K562 (cell line): ENCODE data around the gene KLC1. TPM values are rescaled to one million over a fixed set of nuclear protein-coding genes. Genes with fewer than 3 reads are reported as not detected.

Experiments
- C11orf30 ChIP-seq: fragments of 450-650 bp; IDR thresholded peaks from 2 replicates; pipeline ENCODE4 v1.6.1; 2016; ENCODE audit warnings: low read depth, mild to moderate bottlenecking
- CCAR2 ChIP-seq: fragments of 200-400 bp; formaldehyde crosslinking; IDR thresholded peaks from 2 replicates; pipeline ENCODE4 v1.6.1; 2017; ENCODE audit warnings: mild to moderate bottlenecking, low read depth, low read length
- EP300 ChIP-seq: IDR thresholded peaks from 2 replicates; pipeline ENCODE4 v1.6.1; 2012; ENCODE audit warnings: low read length, improper control_type of control experiment
- ZBTB17 ChIP-seq: fragments of 450-650 bp; formaldehyde crosslinking; IDR thresholded peaks from 2 replicates; pipeline ENCODE4 v1.4.0; 2020; ENCODE audit warnings: mild to moderate bottlenecking
- polyA plus RNA-seq, 8 experiments: library from polyadenylated mRNA; depleted of rRNA in 4 of 8; stranded (reverse) in 5 of 8; unstranded in 3 of 8; fragments of >200 nt; fragmentation: Nextera tagmentation in 2 of 8; fragmentation: Illumina TruSeq in 1 of 8; extraction: Ambion mirVana in 2 of 8; extraction: Trizol in 1 of 8; gene quantifications; 2 replicates each; pipeline versions ENCODE4 v1.2.1 to v1.2.3, GENCODE V29; 2011 to 2014; ENCODE audit warnings: inconsistent platforms in 1 of 8, missing spikeins in 1 of 8
- total RNA-seq, 7 experiments: library from RNA; depleted of rRNA in 6 of 7; stranded (reverse); fragments of >200 nt in 6 of 7; fragmentation: Illumina TruSeq in 2 of 7; extraction: Trizol in 2 of 7; gene quantifications; 2 replicates each; pipeline versions ENCODE4 v1.2.1 to v1.2.3, GENCODE V29; 2011 to 2021; ENCODE audit warnings: low replicate concordance in 1 of 7
- TF ChIP-seq, protein P1 (sequence below): fragments of 450-650 bp; IDR thresholded peaks from 2 replicates; pipeline ENCODE4 v1.6.1; 2016; ENCODE audit warnings: mild to moderate bottlenecking, moderate library complexity
- TF ChIP-seq, protein P2 (sequence below): fragments of 250-450 bp; sonication (Bioruptor Pico); IDR thresholded peaks from 2 replicates; pipeline ENCODE4 v1.6.1; 2021; ENCODE audit warnings: mild to moderate bottlenecking
- TF ChIP-seq, protein P3 (sequence below): fragments of 450-650 bp; formaldehyde crosslinking; IDR thresholded peaks from 2 replicates; pipeline ENCODE4 v1.4.0; 2022; ENCODE audit warnings: missing genetic modification characterization

KLC1 gene
- total and polyA plus RNA-seq, 9 of the 15 experiments (the other 6 are each of a cell fraction or from before 2014, with no cell fraction given), result 4.9 to 134 (median 54.8) TPM

GRCh38 chr14:103606963-103607668, 21.9 kb upstream of the KLC1 start (continued):
- TF ChIP-seq, protein P1, sequence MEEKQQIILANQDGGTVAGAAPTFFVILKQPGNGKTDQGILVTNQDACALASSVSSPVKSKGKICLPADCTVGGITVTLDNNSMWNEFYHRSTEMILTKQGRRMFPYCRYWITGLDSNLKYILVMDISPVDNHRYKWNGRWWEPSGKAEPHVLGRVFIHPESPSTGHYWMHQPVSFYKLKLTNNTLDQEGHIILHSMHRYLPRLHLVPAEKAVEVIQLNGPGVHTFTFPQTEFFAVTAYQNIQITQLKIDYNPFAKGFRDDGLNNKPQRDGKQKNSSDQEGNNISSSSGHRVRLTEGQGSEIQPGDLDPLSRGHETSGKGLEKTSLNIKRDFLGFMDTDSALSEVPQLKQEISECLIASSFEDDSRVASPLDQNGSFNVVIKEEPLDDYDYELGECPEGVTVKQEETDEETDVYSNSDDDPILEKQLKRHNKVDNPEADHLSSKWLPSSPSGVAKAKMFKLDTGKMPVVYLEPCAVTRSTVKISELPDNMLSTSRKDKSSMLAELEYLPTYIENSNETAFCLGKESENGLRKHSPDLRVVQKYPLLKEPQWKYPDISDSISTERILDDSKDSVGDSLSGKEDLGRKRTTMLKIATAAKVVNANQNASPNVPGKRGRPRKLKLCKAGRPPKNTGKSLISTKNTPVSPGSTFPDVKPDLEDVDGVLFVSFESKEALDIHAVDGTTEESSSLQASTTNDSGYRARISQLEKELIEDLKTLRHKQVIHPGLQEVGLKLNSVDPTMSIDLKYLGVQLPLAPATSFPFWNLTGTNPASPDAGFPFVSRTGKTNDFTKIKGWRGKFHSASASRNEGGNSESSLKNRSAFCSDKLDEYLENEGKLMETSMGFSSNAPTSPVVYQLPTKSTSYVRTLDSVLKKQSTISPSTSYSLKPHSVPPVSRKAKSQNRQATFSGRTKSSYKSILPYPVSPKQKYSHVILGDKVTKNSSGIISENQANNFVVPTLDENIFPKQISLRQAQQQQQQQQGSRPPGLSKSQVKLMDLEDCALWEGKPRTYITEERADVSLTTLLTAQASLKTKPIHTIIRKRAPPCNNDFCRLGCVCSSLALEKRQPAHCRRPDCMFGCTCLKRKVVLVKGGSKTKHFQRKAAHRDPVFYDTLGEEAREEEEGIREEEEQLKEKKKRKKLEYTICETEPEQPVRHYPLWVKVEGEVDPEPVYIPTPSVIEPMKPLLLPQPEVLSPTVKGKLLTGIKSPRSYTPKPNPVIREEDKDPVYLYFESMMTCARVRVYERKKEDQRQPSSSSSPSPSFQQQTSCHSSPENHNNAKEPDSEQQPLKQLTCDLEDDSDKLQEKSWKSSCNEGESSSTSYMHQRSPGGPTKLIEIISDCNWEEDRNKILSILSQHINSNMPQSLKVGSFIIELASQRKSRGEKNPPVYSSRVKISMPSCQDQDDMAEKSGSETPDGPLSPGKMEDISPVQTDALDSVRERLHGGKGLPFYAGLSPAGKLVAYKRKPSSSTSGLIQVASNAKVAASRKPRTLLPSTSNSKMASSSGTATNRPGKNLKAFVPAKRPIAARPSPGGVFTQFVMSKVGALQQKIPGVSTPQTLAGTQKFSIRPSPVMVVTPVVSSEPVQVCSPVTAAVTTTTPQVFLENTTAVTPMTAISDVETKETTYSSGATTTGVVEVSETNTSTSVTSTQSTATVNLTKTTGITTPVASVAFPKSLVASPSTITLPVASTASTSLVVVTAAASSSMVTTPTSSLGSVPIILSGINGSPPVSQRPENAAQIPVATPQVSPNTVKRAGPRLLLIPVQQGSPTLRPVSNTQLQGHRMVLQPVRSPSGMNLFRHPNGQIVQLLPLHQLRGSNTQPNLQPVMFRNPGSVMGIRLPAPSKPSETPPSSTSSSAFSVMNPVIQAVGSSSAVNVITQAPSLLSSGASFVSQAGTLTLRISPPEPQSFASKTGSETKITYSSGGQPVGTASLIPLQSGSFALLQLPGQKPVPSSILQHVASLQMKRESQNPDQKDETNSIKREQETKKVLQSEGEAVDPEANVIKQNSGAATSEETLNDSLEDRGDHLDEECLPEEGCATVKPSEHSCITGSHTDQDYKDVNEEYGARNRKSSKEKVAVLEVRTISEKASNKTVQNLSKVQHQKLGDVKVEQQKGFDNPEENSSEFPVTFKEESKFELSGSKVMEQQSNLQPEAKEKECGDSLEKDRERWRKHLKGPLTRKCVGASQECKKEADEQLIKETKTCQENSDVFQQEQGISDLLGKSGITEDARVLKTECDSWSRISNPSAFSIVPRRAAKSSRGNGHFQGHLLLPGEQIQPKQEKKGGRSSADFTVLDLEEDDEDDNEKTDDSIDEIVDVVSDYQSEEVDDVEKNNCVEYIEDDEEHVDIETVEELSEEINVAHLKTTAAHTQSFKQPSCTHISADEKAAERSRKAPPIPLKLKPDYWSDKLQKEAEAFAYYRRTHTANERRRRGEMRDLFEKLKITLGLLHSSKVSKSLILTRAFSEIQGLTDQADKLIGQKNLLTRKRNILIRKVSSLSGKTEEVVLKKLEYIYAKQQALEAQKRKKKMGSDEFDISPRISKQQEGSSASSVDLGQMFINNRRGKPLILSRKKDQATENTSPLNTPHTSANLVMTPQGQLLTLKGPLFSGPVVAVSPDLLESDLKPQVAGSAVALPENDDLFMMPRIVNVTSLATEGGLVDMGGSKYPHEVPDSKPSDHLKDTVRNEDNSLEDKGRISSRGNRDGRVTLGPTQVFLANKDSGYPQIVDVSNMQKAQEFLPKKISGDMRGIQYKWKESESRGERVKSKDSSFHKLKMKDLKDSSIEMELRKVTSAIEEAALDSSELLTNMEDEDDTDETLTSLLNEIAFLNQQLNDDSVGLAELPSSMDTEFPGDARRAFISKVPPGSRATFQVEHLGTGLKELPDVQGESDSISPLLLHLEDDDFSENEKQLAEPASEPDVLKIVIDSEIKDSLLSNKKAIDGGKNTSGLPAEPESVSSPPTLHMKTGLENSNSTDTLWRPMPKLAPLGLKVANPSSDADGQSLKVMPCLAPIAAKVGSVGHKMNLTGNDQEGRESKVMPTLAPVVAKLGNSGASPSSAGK, result peak; percentile 80
- TF ChIP-seq CCAR2 (no peak), ZBTB17 (CRISPR knock-in tag) (no peak), C11orf30 (no peak), EP300 (no peak)
- TF ChIP-seq, protein P2, sequence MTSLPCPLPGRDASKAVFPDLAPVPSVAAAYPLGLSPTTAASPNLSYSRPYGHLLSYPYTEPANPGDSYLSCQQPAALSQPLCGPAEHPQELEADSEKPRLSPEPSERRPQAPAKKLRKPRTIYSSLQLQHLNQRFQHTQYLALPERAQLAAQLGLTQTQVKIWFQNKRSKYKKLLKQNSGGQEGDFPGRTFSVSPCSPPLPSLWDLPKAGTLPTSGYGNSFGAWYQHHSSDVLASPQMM (CRISPR knock-in tag), result no peak
- TF ChIP-seq, protein P3, sequence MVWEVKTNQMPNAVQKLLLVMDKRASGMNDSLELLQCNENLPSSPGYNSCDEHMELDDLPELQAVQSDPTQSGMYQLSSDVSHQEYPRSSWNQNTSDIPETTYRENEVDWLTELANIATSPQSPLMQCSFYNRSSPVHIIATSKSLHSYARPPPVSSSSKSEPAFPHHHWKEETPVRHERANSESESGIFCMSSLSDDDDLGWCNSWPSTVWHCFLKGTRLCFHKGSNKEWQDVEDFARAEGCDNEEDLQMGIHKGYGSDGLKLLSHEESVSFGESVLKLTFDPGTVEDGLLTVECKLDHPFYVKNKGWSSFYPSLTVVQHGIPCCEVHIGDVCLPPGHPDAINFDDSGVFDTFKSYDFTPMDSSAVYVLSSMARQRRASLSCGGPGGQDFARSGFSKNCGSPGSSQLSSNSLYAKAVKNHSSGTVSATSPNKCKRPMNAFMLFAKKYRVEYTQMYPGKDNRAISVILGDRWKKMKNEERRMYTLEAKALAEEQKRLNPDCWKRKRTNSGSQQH (CRISPR knock-in tag), result no peak
